Transverse colon (tissue), 4 donors: ENCODE measurements around the gene RPLP2. TPM values are rescaled to one million over a fixed set of nuclear protein-coding genes. Genes with fewer than 3 reads are reported as not detected.

Experiments
- DNase-seq: peaks from one replicate; pipeline ENCODE4 v3.0.0-alpha.2; 2019
- H3K27ac ChIP-seq, 4 donors: fragments of 200-600 bp; sonication (generic); 2 replicates each; pipeline ENCODE4 v1.5.1; 2016 to 2018; ENCODE audit warnings: inconsistent platforms in 4 of 4
- H3K27me3 ChIP-seq: fragments of 200-600 bp; sonication (generic); 2 replicates; pipeline ENCODE4 v1.5.1; 2017; ENCODE audit warnings: inconsistent platforms
- H3K36me3 ChIP-seq, 4 donors: fragments of 200-600 bp; sonication (generic); 2 replicates each; pipeline ENCODE4 v1.5.1; 2017 to 2019; ENCODE audit warnings: inconsistent platforms in 4 of 4
- H3K4me1 ChIP-seq, 4 donors: fragments of 200-600 bp; sonication (generic); 2 replicates each; pipeline ENCODE4 v1.5.1; 2017 to 2020; ENCODE audit warnings: inconsistent platforms in 4 of 4
- H3K4me3 ChIP-seq, 4 donors: fragments of 200-600 bp; sonication (generic); 1 replicate in 1 of 4; 2 replicates in 3 of 4; pipeline versions ENCODE4 v1.5.1 to v1.6.1; 2017 to 2019; ENCODE audit warnings: inconsistent platforms in 4 of 4
- H3K9me3 ChIP-seq, 2 donors: fragments of 200-600 bp; sonication (generic); 2 replicates each; pipeline ENCODE4 v1.5.1; 2017 to 2019; ENCODE audit warnings: inconsistent platforms in 2 of 2
- EP300 ChIP-seq: sonication (generic); formaldehyde crosslinking; IDR thresholded peaks from one replicate; pipeline ENCODE4 v1.6.1; 2017; ENCODE audit warnings: antibody characterized with exemption, low read depth
- POLR2A ChIP-seq: fragments of 450-650 bp; IDR thresholded peaks from one replicate; pipeline ENCODE4 v1.6.1; 2016; ENCODE audit warnings: antibody characterized with exemption, mild to moderate bottlenecking, moderate library complexity
- POLR2AphosphoS5 ChIP-seq, 3 donors: sonication (generic); formaldehyde crosslinking; IDR thresholded peaks; one replicate each; pipeline ENCODE4 v1.6.1; 2016; ENCODE audit warnings: antibody characterized with exemption in 3 of 3
- WGBS, 2 donors: methylation state at CpG; one replicate each; pipeline ENCODE4 v1.1.5; 2018; ENCODE audit warnings: low coverage in 1 of 2; 5-methylcytosine and 5-hydroxymethylcytosine counted together
- in situ Hi-C, 4 donors: fragments of 200-750 bp; cut with MboI; loops; one replicate each; pipeline versions ENCODE4 v1.15.0 to v1.15.1; 2017; ENCODE audit warnings: low sequenced_read_pairs in 3 of 4, low pct_ligation_motif_present in 1 of 4, low pct_unique_long_range_greater_than_20kb in 1 of 4
- intact Hi-C: fragments of 100-400 bp; cut with DNase I; formaldehyde crosslinking; loops from one replicate; pipeline ENCODE4 v1.15.1; 2023; ENCODE audit warnings: low total_unique reads
- total RNA-seq, 4 donors: library from RNA; depleted of rRNA; stranded (reverse); fragments of >200 nt; gene quantifications; one replicate each; pipeline ENCODE4 v1.1.0, GENCODE V29; 2016
- TF ChIP-seq, protein P1 (sequence below), 5 experiments: fragments of 200-600 bp in 3 of 5; fragments of 450-650 bp in 2 of 5; sonication (generic) in 3 of 5; IDR thresholded peaks; 1 replicate in 2 of 5; 2 replicates in 3 of 5; pipeline ENCODE4 v1.5.1; 2016 to 2017; ENCODE audit warnings: antibody characterized with exemption in 5 of 5, inconsistent platforms in 3 of 5, mild to moderate bottlenecking in 2 of 5, moderate library complexity in 1 of 5

The RPLP2 gene
- total RNA-seq, 4 donors from 2014 or later: 273 to 670 (median 466) TPM

DNA sequence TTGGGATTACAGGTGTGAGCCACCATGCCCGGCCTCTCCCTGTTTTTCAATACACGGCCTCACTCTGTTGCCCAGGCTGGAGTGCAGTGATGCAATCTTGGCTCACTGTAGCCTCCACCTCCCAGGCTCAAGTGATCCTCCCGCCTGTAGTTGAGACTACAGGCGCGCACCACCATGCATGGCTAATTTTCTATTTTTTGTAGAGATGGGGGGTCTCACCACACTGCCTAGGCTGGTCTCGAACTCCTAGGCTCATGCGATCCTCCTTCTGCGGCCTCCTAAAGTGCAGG lies 44.0 kb upstream of the RPLP2 start:
- intact Hi-C loops: no loop called here
- no peak overlapping the region for H3K4me3 ChIP-seq
- WGBS, 2 donors: 97% methylated on average over 8 of the region's 8 CpGs; no CpG with 5 or more reads in 1 of the 2 donors
- TF ChIP-seq, protein P1, sequence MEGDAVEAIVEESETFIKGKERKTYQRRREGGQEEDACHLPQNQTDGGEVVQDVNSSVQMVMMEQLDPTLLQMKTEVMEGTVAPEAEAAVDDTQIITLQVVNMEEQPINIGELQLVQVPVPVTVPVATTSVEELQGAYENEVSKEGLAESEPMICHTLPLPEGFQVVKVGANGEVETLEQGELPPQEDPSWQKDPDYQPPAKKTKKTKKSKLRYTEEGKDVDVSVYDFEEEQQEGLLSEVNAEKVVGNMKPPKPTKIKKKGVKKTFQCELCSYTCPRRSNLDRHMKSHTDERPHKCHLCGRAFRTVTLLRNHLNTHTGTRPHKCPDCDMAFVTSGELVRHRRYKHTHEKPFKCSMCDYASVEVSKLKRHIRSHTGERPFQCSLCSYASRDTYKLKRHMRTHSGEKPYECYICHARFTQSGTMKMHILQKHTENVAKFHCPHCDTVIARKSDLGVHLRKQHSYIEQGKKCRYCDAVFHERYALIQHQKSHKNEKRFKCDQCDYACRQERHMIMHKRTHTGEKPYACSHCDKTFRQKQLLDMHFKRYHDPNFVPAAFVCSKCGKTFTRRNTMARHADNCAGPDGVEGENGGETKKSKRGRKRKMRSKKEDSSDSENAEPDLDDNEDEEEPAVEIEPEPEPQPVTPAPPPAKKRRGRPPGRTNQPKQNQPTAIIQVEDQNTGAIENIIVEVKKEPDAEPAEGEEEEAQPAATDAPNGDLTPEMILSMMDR (IDR thresholded peaks at IDR 0.05): no peak
- TF ChIP-seq EP300 (no peak), POLR2A (no peak), POLR2AphosphoS5 (IDR thresholded peaks at IDR 0.05) (no peak)
- in situ Hi-C loops: no loop called here
- H3K9me3 ChIP-seq: no peaks in the 10 kb centered on the region
- H3K36me3 ChIP-seq: peaks cover 0 to 22% (median 12%) of the 10 kb centered on the region in 4 donors
- no peaks in the 10 kb centered on the region for H3K27me3 ChIP-seq
- peaks cover 3 to 13% (median 11%) of the 10 kb centered on the region in 4 donors for H3K4me1 ChIP-seq
- no peak overlapping the region for H3K27ac ChIP-seq
- no peak for DNase-seq

DNA sequence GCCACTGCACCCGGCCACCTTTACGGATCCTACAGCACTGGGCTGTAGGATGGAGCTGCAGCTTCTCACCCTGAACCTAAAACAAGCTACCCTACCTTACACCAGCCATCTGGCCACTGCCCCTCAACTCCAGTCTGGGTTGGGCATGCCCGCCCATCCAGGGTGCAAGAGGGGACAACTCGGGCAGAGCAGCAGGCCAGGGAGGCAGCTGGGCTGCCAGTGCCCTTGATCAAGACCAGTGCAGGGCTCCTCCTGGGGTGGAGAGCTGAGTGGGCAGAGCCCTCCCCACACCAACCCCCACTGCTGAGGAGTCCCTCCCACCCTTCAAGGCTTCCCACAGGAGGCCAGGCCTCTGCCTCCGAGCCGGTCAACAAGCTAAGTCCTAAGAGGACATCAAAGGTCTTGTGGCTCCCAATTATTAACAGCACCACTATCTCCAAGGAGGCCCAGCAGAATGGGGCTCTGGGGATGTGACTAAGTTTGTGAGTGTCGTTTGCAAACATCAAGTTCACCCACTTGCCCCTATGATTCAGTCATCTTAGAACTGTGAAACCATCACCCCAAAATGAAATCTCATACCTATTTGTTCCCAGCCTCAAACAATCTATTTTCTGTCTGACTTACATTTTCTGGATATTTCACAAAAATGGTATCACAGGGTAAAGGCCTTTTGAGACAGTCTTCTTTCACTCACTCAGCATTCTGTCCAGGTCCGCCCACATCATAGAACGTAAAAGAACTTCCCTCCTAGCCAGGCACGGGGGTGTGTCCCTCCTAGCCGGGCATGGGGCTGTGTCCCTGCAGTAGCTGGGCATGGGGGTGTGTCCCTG lies 43.4 kb upstream of the RPLP2 start:
- in situ Hi-C loops (no loop called here), intact Hi-C loops (no loop called here)
- H3K27me3 ChIP-seq: no peaks in the 10 kb centered on the region
- peaks cover 0 to 26% (median 11%) of the 10 kb centered on the region in 4 donors for H3K36me3 ChIP-seq
- H3K27ac ChIP-seq: no peak overlapping the region
- H3K4me3 ChIP-seq: no peak overlapping the region
- WGBS, 2 donors: 79 to 84% methylated on average over 4 to 11 of the region's 11 CpGs
- H3K9me3 ChIP-seq: no peaks in the 10 kb centered on the region
- H3K4me1 ChIP-seq: peaks cover 3 to 13% (median 11%) of the 10 kb centered on the region in 4 donors
- no peak for TF ChIP-seq EP300
- no peak for TF ChIP-seq POLR2AphosphoS5 (IDR thresholded peaks at IDR 0.05)
- TF ChIP-seq, protein P1 (IDR thresholded peaks at IDR 0.05): no peak
- TF ChIP-seq POLR2A: no peak
- DNase-seq: no peak

DNA sequence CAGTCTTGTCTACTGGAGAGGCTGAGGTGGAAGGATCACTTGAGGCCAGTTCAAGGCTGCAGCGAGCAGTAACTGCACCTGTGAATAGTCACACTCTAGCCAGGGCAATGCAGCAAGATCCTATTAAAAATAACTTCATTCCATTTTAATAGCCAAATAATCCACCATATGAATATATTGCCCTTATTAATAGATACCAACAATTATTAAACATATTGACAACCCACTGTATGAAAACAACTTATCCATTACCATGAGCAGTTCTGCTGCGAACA lies 42.9 kb upstream of the RPLP2 start:
- peaks cover 3 to 13% (median 11%) of the 10 kb centered on the region in 4 donors for H3K4me1 ChIP-seq
- H3K36me3 ChIP-seq: peaks cover 0 to 30% (median 11%) of the 10 kb centered on the region in 4 donors
- no peak overlapping the region for H3K4me3 ChIP-seq
- no peak for DNase-seq
- TF ChIP-seq EP300 (no peak), POLR2A (no peak), POLR2AphosphoS5 (IDR thresholded peaks at IDR 0.05) (no peak)
- TF ChIP-seq, protein P1 (IDR thresholded peaks at IDR 0.05): no peak
- H3K9me3 ChIP-seq: no peaks in the 10 kb centered on the region
- 69 to 98% methylated on average over 2 of the region's 2 CpGs for WGBS, 2 donors
- intact Hi-C loops: no loop called here
- no peak overlapping the region for H3K27ac ChIP-seq
- H3K27me3 ChIP-seq: no peaks in the 10 kb centered on the region
- in situ Hi-C loops: no loop called here

DNA sequence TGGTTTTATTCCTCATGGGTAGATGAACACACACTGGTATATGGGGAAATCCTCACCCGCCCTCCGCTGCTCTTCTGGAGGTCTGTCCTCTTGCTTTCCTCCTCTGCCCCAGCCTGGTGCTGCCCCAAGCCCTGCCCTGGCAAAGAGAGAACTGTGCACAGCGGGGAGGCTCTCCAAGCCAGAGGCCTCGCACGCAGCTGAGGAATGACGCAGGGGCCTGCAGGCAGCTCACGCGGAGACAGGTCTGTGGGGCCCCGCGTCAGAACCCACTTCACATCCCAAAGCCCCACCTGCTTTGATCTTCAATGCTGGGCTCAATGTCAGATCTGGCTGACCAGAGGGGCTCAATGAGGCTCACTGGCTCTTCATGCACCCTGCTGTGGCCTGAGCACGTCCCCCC lies 42.5 kb upstream of the RPLP2 start:
- Histone ChIP-seq H3K36me3 (peaks cover 0 to 30% (median 11%) of the 10 kb centered on the region in 4 donors), H3K4me3 (no peak overlapping the region), H3K27ac (no peak overlapping the region), H3K4me1 (peaks cover 3 to 12% (median 11%) of the 10 kb centered on the region in 4 donors), H3K27me3 (no peaks in the 10 kb centered on the region), H3K9me3 (no peaks in the 10 kb centered on the region)
- intact Hi-C loops (no loop called here), in situ Hi-C loops (no loop called here)
- no peak for DNase-seq
- WGBS, 2 donors: 95 to 100% methylated on average over 1 to 11 of the region's 11 CpGs
- TF ChIP-seq POLR2A (no peak), EP300 (no peak), POLR2AphosphoS5 (IDR thresholded peaks at IDR 0.05) (no peak)
- TF ChIP-seq, protein P1 (IDR thresholded peaks at IDR 0.05): no peak
